Measurements from ENCODE around the gene LIPE.

LIPE gene

DNA sequence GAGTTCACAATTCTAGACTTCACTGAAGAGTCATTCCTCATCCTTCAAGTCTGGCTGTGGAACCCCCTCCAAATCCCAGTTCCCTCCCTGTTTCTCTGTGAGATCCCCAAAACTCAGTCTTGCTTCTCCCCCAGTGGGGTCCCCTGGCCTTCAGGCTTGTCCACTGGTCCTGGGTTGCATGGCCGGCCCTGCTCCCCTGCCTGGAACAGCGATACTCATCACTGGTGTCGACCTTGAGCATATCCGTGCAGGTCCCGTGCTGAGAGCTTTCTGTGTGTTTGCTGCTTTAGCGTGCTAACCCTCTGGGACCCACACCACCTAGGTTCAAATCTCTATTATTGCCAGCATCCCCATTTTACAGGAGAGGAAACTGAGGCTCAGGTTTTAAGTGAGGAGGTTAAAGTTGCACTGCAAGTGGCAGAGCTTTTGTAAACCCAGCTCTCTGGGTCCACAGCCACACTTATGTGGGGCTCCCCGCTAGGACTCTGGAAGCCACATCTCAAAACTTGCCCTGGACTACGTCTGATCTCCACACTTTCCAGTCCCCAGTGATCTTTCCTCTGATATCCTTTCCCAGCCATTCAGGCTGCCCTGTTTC lies 15.5 kb downstream of the LIPE start:
- no peak for DNase-seq

DNA sequence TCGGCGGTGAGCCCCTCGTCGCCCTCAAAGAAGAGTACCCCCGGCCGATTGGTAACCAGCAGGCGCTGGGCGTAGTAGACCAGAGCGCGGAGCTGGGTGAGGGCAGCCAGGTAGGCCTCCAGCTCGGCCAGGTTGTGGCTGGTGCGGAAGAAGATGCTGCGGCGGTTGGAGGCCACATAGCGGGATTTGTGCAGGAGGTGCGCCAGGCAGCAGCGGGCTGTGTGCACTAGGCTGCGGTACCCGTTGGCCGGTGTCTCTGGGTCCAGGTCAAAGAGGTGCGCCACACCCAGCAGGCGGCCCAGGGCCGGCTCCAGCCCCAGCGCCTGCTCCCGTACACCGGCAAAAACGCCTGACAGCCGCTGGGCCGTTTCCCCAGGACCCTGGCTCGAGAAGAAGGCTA lies 16.8 kb downstream of the LIPE start:
- DNase-seq, result no peak

DNA sequence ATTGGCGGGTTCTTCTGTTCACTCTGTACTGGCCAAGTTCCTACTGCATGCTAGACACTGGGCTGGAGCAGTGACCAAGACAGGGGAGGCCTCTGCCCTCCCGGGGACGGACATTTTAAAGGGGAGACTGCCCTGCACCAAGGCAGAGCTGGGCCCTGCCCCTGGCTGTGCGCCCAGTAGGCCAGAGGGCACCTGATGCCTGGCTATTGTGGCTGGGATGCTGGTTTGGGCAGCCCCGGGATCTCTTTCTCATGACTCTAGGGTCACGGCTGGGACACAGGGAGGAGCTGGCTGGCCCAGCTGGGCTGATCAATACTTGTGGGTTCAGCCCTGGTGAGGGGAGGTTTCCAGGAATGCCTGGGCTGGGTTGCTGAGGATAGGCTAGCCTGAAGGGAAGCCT lies 17.7 kb downstream of the LIPE start:
- no peak for DNase-seq

DNA sequence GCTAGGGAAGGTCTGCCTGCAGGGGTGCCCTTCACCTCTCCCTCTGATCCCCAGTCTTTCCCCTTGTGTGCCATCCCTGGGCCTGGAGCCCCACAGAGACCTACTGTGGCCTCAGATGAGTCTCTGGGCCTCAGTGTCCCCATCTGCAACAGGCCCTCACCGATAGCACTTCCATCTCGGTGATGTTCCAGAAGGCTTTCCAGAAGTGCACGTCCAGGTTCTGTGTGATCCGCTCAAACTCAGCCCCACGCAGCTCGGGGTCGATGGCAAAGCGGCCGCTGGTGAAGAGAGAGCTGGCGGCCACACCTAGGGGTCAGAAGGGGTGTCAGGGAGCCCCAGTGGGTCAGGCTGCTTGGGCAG lies 19.4 kb downstream of the LIPE start:
- DNase-seq, result no peak

DNA sequence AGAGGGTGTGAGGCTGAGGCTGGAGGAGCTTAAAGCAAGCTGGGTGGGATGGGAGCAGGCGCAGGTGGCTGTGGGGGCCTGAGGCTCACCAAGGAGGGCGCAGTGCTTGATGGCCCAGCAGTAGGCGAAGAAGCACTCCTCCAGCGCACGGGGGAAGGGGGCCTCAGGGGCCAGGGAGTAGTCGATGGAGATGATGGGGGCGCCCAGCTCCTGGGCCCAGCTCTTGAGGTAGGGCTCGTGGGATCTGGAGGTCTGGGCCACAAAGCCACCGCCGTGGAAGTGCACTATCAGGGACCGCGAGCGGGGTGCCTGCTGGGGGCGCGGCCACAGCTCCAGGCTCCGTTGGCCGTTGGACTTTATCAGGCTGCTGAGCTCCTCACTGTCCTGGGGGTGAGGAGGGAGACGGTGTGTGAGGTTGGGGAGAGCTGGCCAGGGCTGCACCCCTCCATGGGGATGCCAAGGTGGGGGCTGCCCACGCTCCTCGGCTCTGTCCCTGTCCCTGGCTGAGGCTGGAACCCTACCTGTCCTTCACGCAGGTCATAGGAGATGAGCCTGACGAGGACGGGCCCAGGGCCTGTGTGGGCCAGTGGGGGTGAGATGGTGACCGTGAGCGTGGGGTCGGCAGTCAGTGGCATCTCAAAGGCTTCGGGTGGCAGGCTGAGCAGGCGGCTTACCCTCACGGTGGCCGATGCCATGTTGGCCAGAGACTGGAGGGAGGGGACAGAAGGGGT lies 19.9 kb downstream of the LIPE start:
- DNase-seq, result no peak

DNA sequence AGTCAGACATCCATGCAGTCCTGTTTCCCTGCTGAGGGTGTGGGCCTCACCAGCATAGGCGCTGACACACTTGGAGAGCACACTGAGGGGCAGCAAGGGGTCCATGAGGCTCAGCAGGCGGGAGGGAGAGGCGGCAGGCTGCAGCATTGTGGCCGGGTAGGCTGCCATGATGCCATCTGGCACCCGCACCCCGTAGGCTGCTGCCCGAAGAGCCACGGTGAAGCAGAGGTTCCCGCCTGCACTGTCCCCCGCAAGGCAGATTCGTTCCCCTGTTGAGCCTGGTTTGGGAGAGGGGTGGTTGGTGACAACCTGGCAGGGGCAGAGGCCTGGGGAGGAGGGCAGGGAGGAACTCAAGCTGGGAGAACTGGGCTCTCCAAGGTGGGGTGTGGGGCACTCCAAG lies 21.1 kb downstream of the LIPE start:
- no peak for DNase-seq

DNA sequence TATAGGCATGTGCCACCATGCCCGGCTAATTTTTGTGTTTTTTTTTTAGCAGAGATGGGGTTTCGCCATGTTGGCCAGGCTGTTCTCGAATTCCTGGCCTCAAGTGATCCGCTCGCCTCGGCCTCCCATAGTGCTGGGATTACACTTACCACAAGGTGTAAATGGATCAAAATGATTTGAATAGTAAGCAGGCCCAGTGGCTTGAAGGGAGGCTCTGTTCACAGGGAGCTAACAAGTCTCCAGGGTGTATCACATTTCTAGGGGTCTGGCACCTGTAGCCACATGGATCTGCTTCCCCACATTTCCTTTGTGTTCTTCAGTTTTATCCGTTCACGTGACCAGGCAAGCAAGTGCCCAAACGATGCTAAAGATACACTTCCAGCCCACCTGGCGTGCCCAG lies 23.6 kb downstream of the LIPE start:
- DNase-seq, result no peak

DNA sequence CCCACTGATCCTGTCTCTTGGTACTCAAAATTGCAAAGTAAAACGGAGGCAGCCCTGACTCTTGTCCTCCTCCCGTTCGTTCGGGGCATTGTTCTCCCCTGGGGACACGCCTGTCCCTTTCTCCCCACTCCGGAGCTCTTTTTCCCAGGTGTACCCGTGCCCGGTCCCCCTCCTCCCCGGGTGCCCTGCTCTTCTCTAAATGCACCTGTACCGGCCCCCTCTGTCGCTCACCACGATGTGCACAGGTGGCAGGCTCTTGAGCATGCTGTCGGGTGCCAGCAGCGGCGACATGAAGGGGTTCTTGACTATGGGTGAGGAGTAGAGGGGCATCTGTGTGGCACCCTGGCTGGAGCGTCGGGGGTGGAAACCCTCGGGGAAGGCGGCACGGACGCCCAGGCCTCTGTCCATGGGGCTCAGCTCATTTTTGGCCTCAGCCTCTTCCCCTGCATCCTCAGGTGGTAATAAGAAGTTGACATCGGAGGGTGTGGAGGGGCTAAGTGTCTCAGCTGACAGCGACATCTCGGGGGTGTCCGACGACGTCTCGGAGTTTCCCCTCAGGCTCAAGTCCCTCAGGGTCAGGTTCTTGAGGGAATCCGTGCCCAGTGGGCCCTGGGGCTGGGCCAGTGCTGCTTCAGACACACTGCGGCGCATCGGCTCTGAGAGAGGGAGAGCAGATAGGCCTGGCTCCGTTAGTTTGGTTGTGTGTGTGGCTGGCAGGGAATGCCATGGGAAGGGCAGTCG lies 24.6 kb downstream of the LIPE start:
- DNase-seq, result no peak

DNA sequence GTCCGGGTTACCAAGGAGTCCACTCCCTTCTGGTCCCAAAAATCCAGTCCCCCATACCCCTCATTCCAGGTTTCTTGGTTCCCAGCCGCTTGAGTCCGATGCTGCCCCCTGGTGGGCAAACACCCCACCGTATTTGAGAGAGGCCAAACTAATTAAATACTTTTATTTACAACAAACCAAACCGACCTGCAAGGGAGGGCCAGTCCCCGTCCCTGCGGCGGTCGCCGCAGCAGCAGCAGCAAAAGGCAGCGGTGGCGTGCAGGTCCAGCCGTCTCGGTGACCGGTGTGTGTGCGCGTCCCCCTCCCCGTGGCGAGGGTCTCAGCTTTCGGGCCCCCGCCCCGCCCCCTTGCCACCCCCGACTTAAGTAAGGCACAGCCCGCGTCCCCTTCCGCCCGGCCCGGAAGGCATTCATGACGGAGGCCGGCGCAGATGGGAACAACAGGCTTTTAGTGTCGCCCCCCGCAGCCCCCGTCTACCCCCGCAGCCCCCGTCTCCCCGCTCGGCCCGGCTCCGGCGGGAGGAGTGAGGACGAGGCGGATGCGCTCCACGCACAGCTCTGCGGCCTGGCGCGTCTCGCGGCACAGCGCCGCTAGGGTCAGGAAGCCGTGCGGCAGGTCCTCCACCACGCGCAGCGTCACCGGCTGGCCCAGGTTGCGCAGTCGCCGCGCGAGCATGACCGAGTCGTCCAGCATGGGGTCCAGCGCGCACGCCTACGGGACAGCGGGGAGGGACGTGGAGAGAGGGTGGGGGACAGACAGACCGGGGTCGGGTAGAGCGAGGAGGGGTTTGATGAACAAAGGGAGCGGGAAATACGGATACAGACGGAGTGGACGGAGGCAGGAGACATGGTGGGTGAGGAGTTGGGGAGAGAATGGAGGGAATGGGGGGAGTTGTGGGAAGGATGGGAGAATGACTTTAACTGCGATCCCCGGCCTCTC lies 25.6 kb downstream of the LIPE start:
- peak; percentile 73 to 83 for DNase-seq

DNA sequence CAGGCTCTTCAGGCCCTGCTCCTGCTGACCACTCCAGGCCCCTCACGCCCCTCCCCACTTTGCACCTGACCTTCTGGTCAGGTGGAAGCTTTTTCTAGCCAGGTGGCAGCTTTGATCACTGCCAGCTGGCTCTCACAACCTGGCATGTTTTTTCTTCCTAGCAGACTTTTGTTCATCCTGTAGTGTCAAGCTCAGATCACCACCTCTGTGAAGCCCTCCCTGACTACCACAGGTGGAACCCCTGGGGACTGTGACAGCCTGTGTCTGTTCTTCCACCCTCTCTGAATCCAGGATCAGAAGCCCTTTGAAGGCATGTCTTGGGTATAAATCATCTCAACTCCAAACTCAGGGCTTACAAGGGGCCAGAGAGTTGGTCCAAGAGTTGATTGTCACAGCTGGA lies 26.8 kb downstream of the LIPE start:
- DNase-seq, result no peak

DNA sequence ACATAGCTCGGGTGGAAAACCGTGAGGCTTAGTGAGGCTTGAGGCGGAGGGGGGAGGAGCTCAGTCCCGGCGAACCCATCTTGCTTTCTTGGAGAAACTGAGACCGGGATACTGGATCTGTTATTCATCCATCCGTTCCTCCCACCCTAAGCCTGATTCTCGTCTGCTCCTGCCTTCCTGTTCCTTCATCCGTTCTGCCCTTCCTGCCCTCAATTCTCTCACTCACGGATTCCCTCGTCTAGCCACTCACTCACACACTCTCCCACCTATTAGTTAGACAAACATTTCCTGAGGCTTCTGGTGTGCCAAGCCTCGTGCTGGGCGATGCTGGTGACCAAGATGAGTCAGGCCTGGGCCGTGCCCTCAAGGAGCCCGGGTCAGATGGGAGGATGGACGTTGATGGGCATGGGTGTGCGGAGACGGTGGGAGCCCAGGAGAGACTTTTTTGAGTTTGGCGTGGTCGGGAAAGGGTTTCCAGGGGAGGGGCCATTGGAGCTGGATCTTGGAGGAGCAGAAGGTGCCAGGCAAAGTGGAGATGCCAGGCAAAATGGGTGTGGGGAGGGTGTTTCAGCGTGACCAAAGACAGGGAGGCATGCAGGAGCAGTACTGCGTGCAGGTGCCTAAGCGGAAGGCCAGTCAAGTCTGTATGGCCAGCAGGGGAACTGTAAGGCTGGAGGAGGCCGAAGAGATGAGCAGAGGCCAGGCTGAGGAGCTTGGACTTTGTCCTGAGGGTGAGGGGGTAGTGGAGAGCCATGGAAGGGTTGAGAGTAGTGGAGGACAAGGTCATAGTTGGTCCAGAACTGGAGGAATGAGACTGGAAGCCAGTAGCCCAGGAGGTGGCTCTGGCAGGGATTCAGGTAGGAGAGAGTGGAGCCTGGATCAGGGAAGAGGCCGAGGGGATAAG lies 29.7 kb downstream of the LIPE start:
- DNase-seq, result no peak

DNA sequence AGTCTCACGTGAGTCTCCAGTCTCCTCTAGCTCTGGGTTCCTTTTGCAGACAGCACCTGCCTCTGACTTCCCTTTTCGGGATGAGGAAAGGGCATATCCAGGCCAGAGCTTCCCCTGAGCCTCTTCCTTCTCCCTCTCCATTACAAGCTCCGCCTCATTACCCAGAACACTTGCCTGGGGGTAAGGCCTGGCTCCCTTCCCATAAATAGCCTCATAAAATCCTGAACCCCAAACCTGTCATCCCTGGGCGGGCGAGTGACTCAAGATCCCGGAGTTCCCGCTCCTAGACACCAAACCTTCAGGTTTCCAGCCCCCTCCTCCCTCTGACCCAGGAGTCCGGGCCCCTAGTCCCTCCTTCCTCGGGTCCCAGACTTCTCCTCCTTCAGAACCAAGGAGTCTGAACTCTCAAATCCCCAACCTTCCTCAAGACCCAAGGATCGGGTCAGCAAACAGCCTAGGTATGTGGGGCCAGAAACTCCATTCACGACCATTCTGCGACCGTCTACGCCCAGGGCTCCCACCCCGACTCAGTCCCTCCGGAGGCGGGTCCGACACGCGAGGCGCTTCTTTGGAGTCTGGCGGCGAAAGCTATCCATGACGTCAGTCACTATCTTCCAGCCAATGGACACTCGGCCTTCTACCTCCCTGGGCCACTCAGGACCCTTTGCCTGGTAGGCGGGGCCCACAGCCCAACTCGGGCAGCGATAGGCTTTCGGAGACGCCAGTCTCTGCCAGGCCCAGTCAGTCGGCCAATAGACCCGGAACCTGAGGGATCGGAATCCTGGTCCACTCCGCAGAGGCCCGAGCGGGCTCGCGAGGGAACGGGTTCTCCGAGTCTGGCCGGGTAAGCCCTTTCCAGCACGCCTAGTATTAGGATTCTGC lies 30.6 kb downstream of the LIPE start:
- DNase-seq, result peak; percentile 97

DNA sequence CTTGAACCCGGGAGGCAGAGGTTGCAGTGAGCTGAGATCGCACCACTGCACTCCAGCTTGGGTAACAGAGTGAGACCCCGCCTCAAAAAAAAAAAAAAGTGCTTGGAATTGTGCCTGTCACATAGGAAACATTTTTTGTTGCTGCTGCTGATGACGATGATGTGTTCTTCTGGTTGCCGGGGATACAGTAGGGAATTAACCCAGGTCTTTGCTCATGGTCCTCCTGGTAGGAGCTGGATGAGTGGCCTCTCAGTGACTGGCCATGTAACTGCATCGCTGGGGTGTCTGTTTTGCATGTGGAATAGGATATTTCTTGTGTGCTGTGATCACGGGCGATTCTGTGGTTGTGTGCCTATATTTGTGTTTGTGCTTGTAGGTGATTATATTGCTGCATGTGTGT lies 32.4 kb downstream of the LIPE start:
- no peak for DNase-seq

DNA sequence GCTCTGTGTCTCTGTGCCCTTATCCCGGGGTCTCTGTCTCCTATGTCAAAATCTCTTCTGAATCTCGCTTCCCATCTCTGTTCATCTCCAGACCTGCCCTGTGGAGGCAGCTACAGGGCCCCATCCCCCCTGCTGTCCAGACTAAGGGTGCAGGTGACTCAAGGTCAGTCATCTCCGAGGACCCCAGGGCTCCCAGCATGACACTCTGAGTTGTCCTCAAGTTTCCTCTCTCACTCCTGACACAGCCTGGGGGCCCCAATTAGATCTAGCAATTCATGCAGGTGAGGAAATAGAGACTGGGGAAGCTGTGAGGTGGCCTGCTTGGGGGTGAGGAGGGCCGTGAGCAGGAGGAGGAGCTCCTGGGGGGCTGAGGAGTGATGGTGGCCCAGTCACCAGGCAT lies 35.0 kb downstream of the LIPE start:
- DNase-seq, result no peak

DNA sequence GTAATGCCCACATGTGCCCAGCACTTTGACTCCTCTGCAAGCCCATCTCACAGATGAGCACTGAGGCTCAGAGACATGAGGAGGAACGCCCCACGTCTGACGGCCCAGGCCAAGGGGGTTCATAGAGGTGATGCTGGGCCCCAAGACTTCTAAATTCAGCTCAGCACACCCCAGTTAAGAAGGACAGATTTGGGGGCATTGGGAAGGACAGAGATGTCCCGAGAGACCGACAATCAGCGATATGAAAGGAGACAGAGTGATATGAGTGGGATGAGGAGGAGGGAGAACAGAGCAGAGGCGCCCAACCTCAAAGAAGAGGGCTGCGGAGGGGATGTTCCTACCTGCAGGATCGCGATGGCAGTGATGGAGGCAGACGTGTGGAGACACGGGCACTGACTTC lies 37.3 kb downstream of the LIPE start, which contains the start of gene CNFN:
Gene CNFN, minus strand, starts transcription at position 399 of the 400 bp plus-strand sequence. CDS start 1,260 bp downstream, outside the sequence.
- DNase-seq, result no peak

DNA sequence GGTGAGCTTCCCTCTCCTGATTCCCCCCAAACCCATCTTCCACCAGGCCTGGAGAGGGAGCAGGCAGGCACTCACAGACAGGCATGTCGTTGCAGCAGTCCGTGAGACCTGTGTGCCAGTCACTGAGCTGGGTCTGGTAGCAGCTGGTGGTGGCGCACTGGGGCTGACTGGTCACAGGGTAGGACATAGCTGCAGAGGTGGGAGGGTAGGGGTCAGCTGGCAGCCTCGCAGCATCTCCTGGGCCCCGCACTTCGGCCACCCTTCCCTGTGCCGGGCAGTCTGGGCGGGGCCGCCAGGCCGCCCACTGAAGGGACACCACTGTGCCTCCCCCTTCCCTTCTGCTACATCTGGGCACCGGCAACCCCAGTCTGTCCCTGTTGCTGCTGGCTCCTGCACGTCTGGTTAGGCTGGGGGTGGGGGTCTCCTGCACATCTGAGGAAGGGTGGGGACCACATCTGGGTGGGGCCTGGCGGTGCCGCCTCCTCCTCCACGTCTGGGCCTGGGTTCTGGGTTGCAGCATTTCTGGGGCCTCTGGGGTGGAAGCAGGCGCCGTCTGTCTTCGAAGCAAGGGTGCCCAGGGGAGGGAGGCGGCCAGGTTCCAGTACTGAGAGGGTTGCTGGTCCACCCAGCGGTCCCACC lies 38.2 kb downstream of the LIPE start:
- no peak for DNase-seq

DNA sequence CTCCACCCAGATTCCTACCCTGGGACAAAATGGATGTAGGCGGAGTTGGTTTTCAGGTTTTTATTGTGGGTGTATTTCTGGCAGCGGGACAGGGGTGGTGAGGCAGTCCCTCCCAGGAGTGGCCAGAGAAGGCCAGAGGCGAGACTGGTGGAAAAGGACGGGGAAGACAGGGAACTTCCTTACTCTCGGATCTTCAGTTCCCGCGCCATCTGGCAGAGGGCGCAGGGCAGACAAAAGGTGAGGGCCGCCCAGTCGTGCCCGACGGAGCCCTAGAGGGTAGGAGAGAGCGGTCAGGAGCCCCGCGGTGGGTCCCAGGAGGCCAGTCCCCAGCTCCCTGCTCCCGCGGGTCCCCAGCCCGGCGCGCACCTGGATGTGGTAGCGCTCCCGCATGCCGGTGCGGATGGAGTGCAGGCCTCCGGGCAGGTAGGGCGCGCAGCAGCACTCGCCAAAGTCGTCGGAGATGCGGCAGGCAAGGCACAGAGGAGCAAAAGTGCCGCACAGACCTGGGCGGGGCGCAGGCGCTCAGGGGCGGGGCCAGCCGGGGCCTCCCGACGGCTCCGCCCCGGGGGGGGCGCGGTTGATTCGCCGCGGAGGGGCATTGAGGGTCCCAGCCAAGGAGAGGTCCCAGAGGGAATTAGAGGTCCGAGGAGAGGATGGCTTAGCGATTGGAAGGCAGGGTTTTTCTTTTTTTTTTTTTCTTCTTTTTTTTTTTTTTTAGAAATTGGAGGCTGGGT lies 40.0 kb downstream of the LIPE start:
- peak; percentile 66 to 69 for DNase-seq

DNA sequence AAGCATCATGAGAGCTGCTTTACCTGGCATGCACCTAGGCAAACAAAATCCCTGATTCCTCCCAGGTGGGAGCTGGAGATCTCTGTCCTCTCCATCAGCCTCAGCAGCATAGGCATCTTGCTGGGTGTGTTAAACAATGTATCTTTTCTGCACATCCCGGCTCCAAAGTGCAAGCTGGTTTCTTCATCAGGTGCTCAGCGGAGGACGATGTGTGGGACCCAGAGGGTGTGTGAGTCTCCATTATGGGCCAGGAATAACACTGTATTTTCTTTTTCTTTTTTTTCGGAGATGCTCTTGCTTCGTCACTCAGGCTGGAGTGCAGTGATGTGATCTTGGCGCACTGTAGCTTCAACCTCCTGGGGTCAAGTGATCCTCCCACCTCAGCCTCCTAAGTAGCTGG lies 47.0 kb downstream of the LIPE start:
- no peak for DNase-seq

All from Kasumi-1 (cell line).